CD4-positive, alpha-beta T cell treated with Interleukin-2 at 100 ng/mL for 4 hours (primary cell): ENCODE measurements around the gene HEPN1.

Experiments used
- DNase-seq: peaks from one replicate; pipeline ENCODE4 v3.0.0-alpha.2; 2020; ENCODE audit warnings: low spot score

HEPN1 gene

GRCh38 chr11:124884869-124885479 is 34.1 kb upstream of the HEPN1 start:
- no peak for DNase-seq

- no peak for DNase-seq
Observed at GRCh38 chr11:124886476-124886875, 32.6 kb upstream of the HEPN1 start.

GRCh38 chr11:124886978-124887666 is 31.9 kb upstream of the HEPN1 start:
- no peak for DNase-seq

- no peak for DNase-seq
Observed at GRCh38 chr11:124887667-124888013, 31.4 kb upstream of the HEPN1 start.

GRCh38 chr11:124889191-124890091 is 29.6 kb upstream of the HEPN1 start:
- no peak for DNase-seq

GRCh38 chr11:124890151-124890550 is 28.9 kb upstream of the HEPN1 start:
- no peak for DNase-seq

- no peak for DNase-seq
Observed at GRCh38 chr11:124890683-124891372, 28.2 kb upstream of the HEPN1 start.

- no peak for DNase-seq
Observed at GRCh38 chr11:124891373-124891861, 27.6 kb upstream of the HEPN1 start.

GRCh38 chr11:124892146-124892545 is 26.9 kb upstream of the HEPN1 start:
- no peak for DNase-seq

- DNase-seq = no peak
Observed at GRCh38 chr11:124892750-124893454, 26.1 kb upstream of the HEPN1 start.

GRCh38 chr11:124893781-124894401 is 25.2 kb upstream of the HEPN1 start:
- DNase-seq = no peak

- no peak for DNase-seq
Observed at GRCh38 chr11:124894606-124895430, 24.2 kb upstream of the HEPN1 start.

GRCh38 chr11:124895471-124895971 is 23.5 kb upstream of the HEPN1 start:
- no peak for DNase-seq

- no peak for DNase-seq
Observed at GRCh38 chr11:124896071-124896750, 22.8 kb upstream of the HEPN1 start.

- DNase-seq = no peak
Observed at GRCh38 chr11:124896821-124897391, 22.1 kb upstream of the HEPN1 start.

GRCh38 chr11:124897674-124898262 is 21.3 kb upstream of the HEPN1 start, which contains the start of gene ROBO4:
TSS of gene ROBO4 (minus strand) at chr11:124897865. CDS start at chr11:124897795, 70 bp downstream.
- no peak for DNase-seq

GRCh38 chr11:124898263-124898680 is 20.8 kb upstream of the HEPN1 start:
- DNase-seq = no peak

GRCh38 chr11:124898711-124899110 is 20.3 kb upstream of the HEPN1 start:
- DNase-seq = no peak
